ENCODE results near the gene KAT8. TPM values are rescaled to one million over a fixed set of nuclear protein-coding genes. Genes with fewer than 3 reads are reported as not detected.

The KAT8 gene
- total RNA-seq, 4 donors from 2014 or later: 61.0 to 83.4 (median 72.6) TPM

- intact Hi-C loops (cut with DNase I): no loop called here
These were observed 28.0 kb downstream of the KAT8 start for GRCh38 chr16:31145398-31145990.

GRCh38 chr16:31147574-31147973 is 30.1 kb downstream of the KAT8 start:
- no peak overlapping the region for H3K27ac ChIP-seq (replicated peaks in 1 of 4)
- H3K4me3 ChIP-seq: no peak overlapping the region
- no peaks in the 10 kb centered on the region for H3K9me3 ChIP-seq
- intact Hi-C loops (cut with DNase I): no loop called here
- H3K36me3 ChIP-seq: no peaks in the 10 kb centered on the region
- DNase-seq (ENCODE audit: extremely low spot score): no peak
- peaks cover 6 to 13% (median 12%) of the 10 kb centered on the region in 4 donors for H3K4me1 ChIP-seq
- TF ChIP-seq POLR2AphosphoS5 (IDR thresholded peaks at IDR 0.05) (no peak), EP300 (IDR thresholded peaks at IDR 0.05) (no peak), CTCF (IDR thresholded peaks at IDR 0.05) (no peak), POLR2A (IDR thresholded peaks at IDR 0.05; ENCODE audit: low read depth) (no peak)
- WGBS: 93% methylated on average over 3 of the region's 3 CpGs
- peaks cover 0 to 38% (median 0%) of the 10 kb centered on the region in 4 donors for H3K27me3 ChIP-seq

More at GRCh38 chr16:31145398-31145990, 28.0 kb downstream of the KAT8 start:
- DNase-seq (ENCODE audit: extremely low spot score): no peak
- TF ChIP-seq EP300 (IDR thresholded peaks at IDR 0.05) (no peak), POLR2A (IDR thresholded peaks at IDR 0.05; ENCODE audit: low read depth) (no peak), POLR2AphosphoS5 (IDR thresholded peaks at IDR 0.05) (no peak), CTCF (IDR thresholded peaks at IDR 0.05) (no peak)
- Histone ChIP-seq H3K27me3 (peaks cover 0 to 36% (median 0%) of the 10 kb centered on the region in 4 donors), H3K4me3 (no peak overlapping the region), H3K9me3 (no peaks in the 10 kb centered on the region), H3K36me3 (no peaks in the 10 kb centered on the region), H3K27ac (replicated peaks in 1 of 4) (no peak overlapping the region), H3K4me1 (peaks cover 14 to 29% (median 26%) of the 10 kb centered on the region in 4 donors)
- WGBS: 70% methylated on average over 10 of the region's 12 CpGs

GRCh38 chr16:31148281-31148728 is 30.8 kb downstream of the KAT8 start:
- H3K4me3 ChIP-seq: no peak overlapping the region
- DNase-seq (ENCODE audit: extremely low spot score): no peak
- WGBS: 8% methylated on average over 5 of the region's 40 CpGs
- H3K9me3 ChIP-seq: no peaks in the 10 kb centered on the region
- peaks cover 0 to 45% (median 0%) of the 10 kb centered on the region in 4 donors for H3K27me3 ChIP-seq
- H3K4me1 ChIP-seq: peaks cover 0 to 6% (median 5%) of the 10 kb centered on the region in 4 donors
- intact Hi-C loops (cut with DNase I): no loop called here
- TF ChIP-seq POLR2AphosphoS5 (IDR thresholded peaks at IDR 0.05) (no peak), CTCF (IDR thresholded peaks at IDR 0.05) (no peak), POLR2A (IDR thresholded peaks at IDR 0.05; ENCODE audit: low read depth) (no peak), EP300 (IDR thresholded peaks at IDR 0.05) (no peak)
- no peaks in the 10 kb centered on the region for H3K36me3 ChIP-seq
- no peak overlapping the region for H3K27ac ChIP-seq (replicated peaks in 1 of 4)

GRCh38 chr16:31148896-31149295 is 31.4 kb downstream of the KAT8 start:
- intact Hi-C loops (cut with DNase I): no loop called here
- TF ChIP-seq POLR2A (IDR thresholded peaks at IDR 0.05; ENCODE audit: low read depth) (no peak), POLR2AphosphoS5 (IDR thresholded peaks at IDR 0.05) (no peak), CTCF (IDR thresholded peaks at IDR 0.05) (no peak), EP300 (IDR thresholded peaks at IDR 0.05) (no peak)
- Histone ChIP-seq H3K4me3 (no peak overlapping the region), H3K9me3 (no peaks in the 10 kb centered on the region), H3K27ac (replicated peaks in 1 of 4) (no peak overlapping the region), H3K4me1 (peaks cover 0 to 6% (median 5%) of the 10 kb centered on the region in 4 donors), H3K36me3 (no peaks in the 10 kb centered on the region), H3K27me3 (peaks cover 0 to 45% (median 0%) of the 10 kb centered on the region in 4 donors)
- 82% methylated on average over 24 of the region's 25 CpGs for WGBS
- DNase-seq (ENCODE audit: extremely low spot score): no peak
